H9 (cell line): ENCODE data around the gene VRK1. TPM values are rescaled to one million over a fixed set of nuclear protein-coding genes. Genes with fewer than 3 reads are reported as not detected.

Source experiments
- DNase-seq: peaks from one replicate; pipeline ENCODE4 v3.0.0-alpha.2; 2017
- H2AFZ ChIP-seq: one replicate; pipeline ENCODE4 v1.6.1; 2013; ENCODE audit warnings: mild to moderate bottlenecking, low read length, control low read depth, moderate library complexity
- H2AK5ac ChIP-seq: 2 replicates; pipeline ENCODE4 v1.6.1; 2013; ENCODE audit warnings: low read length, control low read depth, mixed read lengths; ENCODE audit not compliant: insufficient read length
- H2BK120ac ChIP-seq: one replicate; pipeline ENCODE4 v1.6.1; 2013; ENCODE audit warnings: low read depth, mild to moderate bottlenecking, low read length, control low read depth, inconsistent platforms; ENCODE audit not compliant: poor library complexity, severe bottlenecking
- H2BK12ac ChIP-seq: 2 replicates; pipeline ENCODE4 v1.6.1; 2013; ENCODE audit warnings: low read length, control low read depth, mixed read lengths, low read depth; ENCODE audit not compliant: insufficient read length
- H2BK15ac ChIP-seq: 2 replicates; pipeline ENCODE4 v1.6.1; 2013; ENCODE audit warnings: low read depth, low read length, control low read depth
- H2BK20ac ChIP-seq: one replicate; pipeline ENCODE4 v1.6.1; 2013; ENCODE audit warnings: low read depth, mild to moderate bottlenecking, low read length, control low read depth, inconsistent platforms; ENCODE audit not compliant: poor library complexity, severe bottlenecking
- H2BK5ac ChIP-seq: 2 replicates; pipeline ENCODE4 v1.6.1; 2013; ENCODE audit warnings: low read length, control low read depth, mixed read lengths; ENCODE audit not compliant: insufficient read length
- H3K14ac ChIP-seq: 2 replicates; pipeline ENCODE4 v1.6.1; 2013; ENCODE audit warnings: low read length, control low read depth; ENCODE audit not compliant: insufficient read depth
- H3K18ac ChIP-seq: 2 replicates; pipeline ENCODE4 v1.6.1; 2013; ENCODE audit warnings: low read depth, mild to moderate bottlenecking, mixed read lengths, low read length, control low read depth; ENCODE audit not compliant: insufficient read length
- H3K23ac ChIP-seq: 2 replicates; pipeline ENCODE4 v1.6.1; 2013; ENCODE audit warnings: low read length, control low read depth, mixed read lengths, low read depth; ENCODE audit not compliant: insufficient read length
- H3K23me2 ChIP-seq: 2 replicates; pipeline ENCODE4 v1.6.1; 2013; ENCODE audit warnings: low read depth, mild to moderate bottlenecking, mixed read lengths, low read length, control low read depth; ENCODE audit not compliant: insufficient read length, poor library complexity, severe bottlenecking
- H3K27ac ChIP-seq: 2 replicates; pipeline ENCODE4 v1.5.1; 2013; ENCODE audit warnings: low read length, control low read depth, mixed read lengths, low read depth; ENCODE audit not compliant: insufficient read length
- H3K27me3 ChIP-seq: 2 replicates; pipeline ENCODE4 v1.6.1; 2013; ENCODE audit warnings: low read length, control low read depth, inconsistent platforms; ENCODE audit not compliant: insufficient read depth
- H3K4ac ChIP-seq: 2 replicates; pipeline ENCODE4 v1.6.1; 2013; ENCODE audit warnings: low read depth, mild to moderate bottlenecking, control low read depth, inconsistent platforms, low read length, moderate library complexity
- H3K4me1 ChIP-seq: 2 replicates; pipeline ENCODE4 v1.6.1; 2013; ENCODE audit warnings: low read length, control low read depth, inconsistent platforms; ENCODE audit not compliant: insufficient read depth
- H3K4me2 ChIP-seq: 2 replicates; pipeline ENCODE4 v1.6.1; 2013; ENCODE audit warnings: low read length, control low read depth, mixed read lengths; ENCODE audit not compliant: insufficient read length, insufficient read depth
- H3K56ac ChIP-seq: 2 replicates; pipeline ENCODE4 v1.6.1; 2013; ENCODE audit warnings: low read depth, mild to moderate bottlenecking, mixed read lengths, low read length, control low read depth; ENCODE audit not compliant: insufficient read length
- H3K79me1 ChIP-seq: 2 replicates; pipeline ENCODE4 v1.6.1; 2013; ENCODE audit warnings: low read depth, mild to moderate bottlenecking, moderate library complexity, low read length, control low read depth, inconsistent platforms; ENCODE audit not compliant: insufficient read depth, poor library complexity, severe bottlenecking
- H3K79me2 ChIP-seq: 2 replicates; pipeline ENCODE4 v1.6.1; 2013; ENCODE audit warnings: low read length, control low read depth, inconsistent platforms; ENCODE audit not compliant: insufficient read depth
- H3K9ac ChIP-seq: 2 replicates; pipeline ENCODE4 v1.6.1; 2013; ENCODE audit warnings: low read length, control low read depth, mixed read lengths; ENCODE audit not compliant: insufficient read length; ENCODE audit errors: extremely low read depth
- H3K9me3 ChIP-seq: one replicate; pipeline ENCODE4 v1.6.1; 2013; ENCODE audit warnings: low read depth, low read length, inconsistent platforms; ENCODE audit not compliant: control insufficient read depth
- H3T11ph ChIP-seq: one replicate; pipeline ENCODE4 v1.6.1; 2013; ENCODE audit warnings: mild to moderate bottlenecking, low read length, control low read depth, inconsistent platforms
- H4K20me1 ChIP-seq: one replicate; pipeline ENCODE4 v1.6.1; 2013; ENCODE audit not compliant: control insufficient read depth, insufficient read length, insufficient read depth
- H4K5ac ChIP-seq: 2 replicates; pipeline ENCODE4 v1.6.1; 2013; ENCODE audit warnings: low read depth, mild to moderate bottlenecking, mixed read lengths, low read length, control low read depth; ENCODE audit not compliant: insufficient read length
- H4K8ac ChIP-seq: replicated peaks from 2 replicates; pipeline ENCODE4 v1.6.1; 2013; ENCODE audit warnings: low read length, control low read depth, mixed read lengths, low read depth; ENCODE audit not compliant: insufficient read length
- H4K91ac ChIP-seq: 2 replicates; pipeline ENCODE4 v1.6.1; 2013; ENCODE audit warnings: low read depth, mild to moderate bottlenecking, moderate library complexity, mixed read lengths, low read length, control low read depth; ENCODE audit not compliant: insufficient read length
- H3K27ac Mint-ChIP-seq, 3 experiments: 2 replicates in 2 of 3; 3 replicates in 1 of 3; pipeline ENCODE4 v1.8.0; 2020 to 2021; ENCODE audit warnings: mixed read lengths in 3 of 3, mild to moderate bottlenecking in 1 of 3, moderate library complexity in 1 of 3
- H3K27me3 Mint-ChIP-seq: 2 replicates; pipeline ENCODE4 v1.8.0; 2021; ENCODE audit warnings: low read depth, mild to moderate bottlenecking, moderate library complexity, mixed read lengths
- H3K36me3 Mint-ChIP-seq, 3 experiments: 2 replicates in 2 of 3; 3 replicates in 1 of 3; pipeline ENCODE4 v1.8.0; 2020 to 2021; ENCODE audit warnings: low read depth in 3 of 3, mixed read lengths in 3 of 3; ENCODE audit not compliant: insufficient read depth in 1 of 3
- H3K4me1 Mint-ChIP-seq, 2 experiments: 2 replicates each; pipeline ENCODE4 v1.8.0; 2020; ENCODE audit warnings: mixed read lengths in 2 of 2
- H3K4me3 Mint-ChIP-seq, 2 experiments: 2 replicates in 1 of 2; 3 replicates in 1 of 2; pipeline ENCODE4 v1.8.0; 2020 to 2021; ENCODE audit warnings: mild to moderate bottlenecking in 2 of 2, mixed read lengths in 2 of 2, moderate library complexity in 1 of 2
- H3K9me3 Mint-ChIP-seq, 2 experiments: 2 replicates in 1 of 2; 3 replicates in 1 of 2; pipeline ENCODE4 v1.8.0; 2020; ENCODE audit warnings: mild to moderate bottlenecking in 2 of 2, mixed read lengths in 2 of 2, moderate library complexity in 1 of 2
- WGBS: extraction: QIAGEN DNeasy Blood & Tissue Kit; methylation state at CpG from one replicate; pipeline ENCODE4 v1.1.7; 2013; ENCODE audit warnings: missing lambda C conversion rate, low lambda C conversion rate, mixed read lengths; ENCODE audit not compliant: insufficient read length; ENCODE audit errors: extremely low coverage; 5-methylcytosine and 5-hydroxymethylcytosine counted together
- total RNA-seq: library from RNA; stranded (reverse); gene quantifications from 2 replicates; pipeline ENCODE4 v1.2.1, GENCODE V29; 2021
- TF ChIP-seq, protein P1 (sequence below): fragments of 200-600 bp; sonication (generic); conservative IDR thresholded peaks from 3 replicates; pipeline ENCODE4 v1.8.0; 2021; ENCODE audit warnings: antibody characterized with exemption, mild to moderate bottlenecking

VRK1 gene
- total RNA-seq, 1 experiment from 2014 or later = 55.7 TPM

DNA sequence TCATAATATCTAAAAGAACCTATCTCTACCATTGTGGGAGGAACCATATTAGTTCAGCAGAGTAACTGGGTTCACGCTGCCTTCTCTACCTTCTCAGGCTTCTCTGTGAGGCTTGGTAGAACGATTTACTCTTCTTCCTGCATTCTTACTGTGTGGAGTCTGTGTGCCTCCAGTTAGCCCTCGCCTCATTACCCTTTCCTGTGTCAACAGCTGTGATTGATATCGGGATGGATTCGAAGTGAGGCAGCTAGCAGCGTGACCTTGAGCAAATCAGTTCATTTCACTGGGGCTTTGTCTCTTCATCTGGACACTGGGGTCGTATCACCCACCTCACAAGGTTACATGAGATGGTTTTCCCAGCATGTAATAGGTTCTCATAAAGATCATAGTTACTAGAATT lies 4.6 kb upstream of the VRK1 start:
- H3K4me3 Mint-ChIP-seq = no peak overlapping the region
- H4K91ac ChIP-seq = no peak overlapping the region
- no peak overlapping the region for H4K5ac ChIP-seq
- H3K4ac ChIP-seq = no peak overlapping the region
- TF ChIP-seq, protein P1, sequence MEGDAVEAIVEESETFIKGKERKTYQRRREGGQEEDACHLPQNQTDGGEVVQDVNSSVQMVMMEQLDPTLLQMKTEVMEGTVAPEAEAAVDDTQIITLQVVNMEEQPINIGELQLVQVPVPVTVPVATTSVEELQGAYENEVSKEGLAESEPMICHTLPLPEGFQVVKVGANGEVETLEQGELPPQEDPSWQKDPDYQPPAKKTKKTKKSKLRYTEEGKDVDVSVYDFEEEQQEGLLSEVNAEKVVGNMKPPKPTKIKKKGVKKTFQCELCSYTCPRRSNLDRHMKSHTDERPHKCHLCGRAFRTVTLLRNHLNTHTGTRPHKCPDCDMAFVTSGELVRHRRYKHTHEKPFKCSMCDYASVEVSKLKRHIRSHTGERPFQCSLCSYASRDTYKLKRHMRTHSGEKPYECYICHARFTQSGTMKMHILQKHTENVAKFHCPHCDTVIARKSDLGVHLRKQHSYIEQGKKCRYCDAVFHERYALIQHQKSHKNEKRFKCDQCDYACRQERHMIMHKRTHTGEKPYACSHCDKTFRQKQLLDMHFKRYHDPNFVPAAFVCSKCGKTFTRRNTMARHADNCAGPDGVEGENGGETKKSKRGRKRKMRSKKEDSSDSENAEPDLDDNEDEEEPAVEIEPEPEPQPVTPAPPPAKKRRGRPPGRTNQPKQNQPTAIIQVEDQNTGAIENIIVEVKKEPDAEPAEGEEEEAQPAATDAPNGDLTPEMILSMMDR = no peak
- no peak overlapping the region for H2AK5ac ChIP-seq
- no peaks in the 10 kb centered on the region for H3K79me1 ChIP-seq
- H2BK120ac ChIP-seq = no peak overlapping the region
- peaks cover under 1% of the 10 kb centered on the region for H3K23me2 ChIP-seq
- no peaks in the 10 kb centered on the region for H3K9me3 ChIP-seq
- no peak overlapping the region for H3K9ac ChIP-seq
- H2BK5ac ChIP-seq = no peak overlapping the region
- no peak overlapping the region for H3K27ac ChIP-seq
- no peak overlapping the region for H2BK15ac ChIP-seq
- H4K20me1 ChIP-seq = no peaks in the 10 kb centered on the region
- H3K36me3 Mint-ChIP-seq = no peaks in the 10 kb centered on the region
- no peak for DNase-seq
- no peak overlapping the region for H2AFZ ChIP-seq
- peaks cover 2% of the 10 kb centered on the region in 2 experiments; a peak in 1 of 4 replicates for H3K4me1 Mint-ChIP-seq
- H3K4me2 ChIP-seq = no peak overlapping the region
- no peak overlapping the region for H2BK12ac ChIP-seq
- H3K9me3 Mint-ChIP-seq = no peaks in the 10 kb centered on the region; a peak in 1 of 5 replicates
- H4K8ac ChIP-seq = no peak overlapping the region
- WGBS = no CpG with 5 or more reads among the region's 7 CpGs
- H3K18ac ChIP-seq = no peak overlapping the region
- H3K27me3 ChIP-seq = no peaks in the 10 kb centered on the region
- no peak overlapping the region for H3K14ac ChIP-seq
- H3K79me2 ChIP-seq = no peaks in the 10 kb centered on the region
- H2BK20ac ChIP-seq = no peak overlapping the region
- H3K27ac Mint-ChIP-seq = no peak overlapping the region
- no peak overlapping the region for H3K23ac ChIP-seq
- peaks cover 24% of the 10 kb centered on the region for H3K27me3 Mint-ChIP-seq
- H3T11ph ChIP-seq = no peak overlapping the region
- no peak overlapping the region for H3K56ac ChIP-seq
- H3K4me1 ChIP-seq = no peaks in the 10 kb centered on the region
